Measurements from ENCODE around the gene HAUS7.

GRCh38 chrX:153463556-153463955, 6.8 kb downstream of the HAUS7 start:
- no peak for TF ChIP-seq CTCF (tag by site-specific recombination; IDR thresholded peaks at IDR 0.05)
- no peak for TF ChIP-seq ZNF747 (tag by site-specific recombination; IDR thresholded peaks at IDR 0.05)
- TF ChIP-seq ZNF658 (tag by site-specific recombination; IDR thresholded peaks at IDR 0.05), result no peak
- no peak for TF ChIP-seq ZNF26 (tag by site-specific recombination; IDR thresholded peaks at IDR 0.05)
- no peak for TF ChIP-seq ZNF366 (tag by site-specific recombination; conservative IDR thresholded peaks at IDR 0.05)

All from HEK293 (cell line).